Measurements from ENCODE around the gene ASB13. TPM values are rescaled to one million over a fixed set of nuclear protein-coding genes. Genes with fewer than 3 reads are reported as not detected.
A peak's percentile ranks its signal among the peaks of the same experiment; 100 is the strongest.

Gene ASB13
- total RNA-seq, 8 experiments from 2014 or later, result 7.2 to 22.3 (median 10.8) TPM

- ATAC-seq (replicated peaks in 6 of 8), result peak in 3 of 8 experiments; percentile 4
- Histone ChIP-seq H3K27ac (no peak overlapping the region), H3K4me3 (peak overlapping the region; percentile 51 to 87 (median 57)), H3K4me1 (replicated peaks in 1 of 2) (peaks cover 8 to 10% of the 10 kb centered on the region in 2 donors)
- in situ Hi-C loops (cut with MboI; ENCODE audit: low pct_unique_long_range_greater_than_20kb in 2 of 9, low sequenced_read_pairs in 9 of 9, unreplicated experiment in 9 of 9), result no loop called here
- WGBS, 10 experiments, result 0 to 100% (median 44%) methylated on average over 2 to 9 of the region's 9 CpGs; no CpG with 5 or more reads in 1 of the 10 experiments
Measured at GRCh38 chr10:5665373-5666007, 905 bp downstream of the ASB13 start.

- ATAC-seq (replicated peaks in 6 of 8), result no peak
- in situ Hi-C loops (cut with MboI; ENCODE audit: low pct_unique_long_range_greater_than_20kb in 2 of 9, low sequenced_read_pairs in 9 of 9, unreplicated experiment in 9 of 9), result no loop called here
- Histone ChIP-seq H3K27ac (no peak overlapping the region), H3K4me3 (no peak overlapping the region), H3K4me1 (replicated peaks in 1 of 2) (peaks cover 8 to 10% of the 10 kb centered on the region in 2 donors)
- 57 to 100% (median 68%) methylated on average over 1 to 7 of the region's 12 CpGs; no CpG with 5 or more reads in 2 of the 10 experiments for WGBS, 10 experiments
Measured at GRCh38 chr10:5663692-5664427, 2.5 kb downstream of the ASB13 start.

GRCh38 chr10:5662708-5663579 lies 3.5 kb downstream of the ASB13 start:
- 50 to 100% (median 78%) methylated on average over 1 to 9 of the region's 9 CpGs for WGBS, 10 experiments
- ATAC-seq (replicated peaks in 6 of 8), result no peak

GRCh38 chr10:5661043-5661442 lies 5.4 kb downstream of the ASB13 start:
- WGBS, 10 experiments, result 30 to 100% (median 80%) methylated on average over 1 to 3 of the region's 6 CpGs; no CpG with 5 or more reads in 5 of the 10 experiments
- Histone ChIP-seq H3K27ac (no peak overlapping the region), H3K4me3 (no peak overlapping the region), H3K4me1 (replicated peaks in 1 of 2) (peaks cover 4% of the 10 kb centered on the region in 2 donors)
- in situ Hi-C loops (cut with MboI; ENCODE audit: low pct_unique_long_range_greater_than_20kb in 2 of 9, low sequenced_read_pairs in 9 of 9, unreplicated experiment in 9 of 9), result no loop called here
- no peak for ATAC-seq (replicated peaks in 6 of 8)

More at GRCh38 chr10:5662708-5663579, 3.5 kb downstream of the ASB13 start:
- no peak overlapping the region for H3K4me3 ChIP-seq
- peaks cover 8 to 10% of the 10 kb centered on the region in 2 donors for H3K4me1 ChIP-seq (replicated peaks in 1 of 2)
- H3K27ac ChIP-seq, result no peak overlapping the region
- in situ Hi-C loops (cut with MboI; ENCODE audit: low pct_unique_long_range_greater_than_20kb in 2 of 9, low sequenced_read_pairs in 9 of 9, unreplicated experiment in 9 of 9), result no loop called here

GRCh38 chr10:5659702-5660528 lies 6.5 kb downstream of the ASB13 start:
- in situ Hi-C loops (cut with MboI; ENCODE audit: low pct_unique_long_range_greater_than_20kb in 2 of 9, low sequenced_read_pairs in 9 of 9, unreplicated experiment in 9 of 9), result no loop called here
- H3K4me3 ChIP-seq, result no peak overlapping the region
- peaks cover 0 to 9% of the 10 kb centered on the region in 2 donors for H3K4me1 ChIP-seq (replicated peaks in 1 of 2)
- WGBS, 10 experiments, result 0 to 100% (median 62%) methylated on average over 1 to 4 of the region's 16 CpGs; no CpG with 5 or more reads in 1 of the 10 experiments
- H3K27ac ChIP-seq, result no peak overlapping the region
- peak in 6 of 8 experiments; percentile 4 to 74 (median 42) for ATAC-seq (replicated peaks in 6 of 8)

- 70 to 100% (median 85%) methylated on average over 1 to 8 of the region's 20 CpGs; no CpG with 5 or more reads in 3 of the 10 experiments for WGBS, 10 experiments
- Histone ChIP-seq H3K4me3 (no peak overlapping the region), H3K4me1 (replicated peaks in 1 of 2) (peaks cover 0 to 4% of the 10 kb centered on the region in 2 donors), H3K27ac (no peak overlapping the region)
- in situ Hi-C loops (cut with MboI; ENCODE audit: low pct_unique_long_range_greater_than_20kb in 2 of 9, low sequenced_read_pairs in 9 of 9, unreplicated experiment in 9 of 9), result no loop called here
- peak in 5 of 8 experiments; percentile 19 to 40 (median 27) for ATAC-seq (replicated peaks in 6 of 8)
Measured at GRCh38 chr10:5658871-5659618, 7.3 kb downstream of the ASB13 start.

- peaks cover 0 to 4% of the 10 kb centered on the region in 2 donors for H3K4me1 ChIP-seq (replicated peaks in 1 of 2)
- no peak for ATAC-seq (replicated peaks in 6 of 8)
- H3K27ac ChIP-seq, result no peak overlapping the region
- WGBS, 10 experiments, result 79 to 100% (median 95%) methylated on average over 3 to 8 of the region's 8 CpGs; no CpG with 5 or more reads in 1 of the 10 experiments
- H3K4me3 ChIP-seq, result no peak overlapping the region
- in situ Hi-C loops (cut with MboI; ENCODE audit: low pct_unique_long_range_greater_than_20kb in 2 of 9, low sequenced_read_pairs in 9 of 9, unreplicated experiment in 9 of 9), result no loop called here
Measured at GRCh38 chr10:5656737-5657579, 9.4 kb downstream of the ASB13 start.

GRCh38 chr10:5655121-5655520 lies 11.3 kb downstream of the ASB13 start:
- no peak overlapping the region for H3K4me3 ChIP-seq
- no peak overlapping the region for H3K27ac ChIP-seq
- WGBS, 10 experiments, result 50 to 94% (median 78%) methylated on average over 1 to 3 of the region's 3 CpGs; no CpG with 5 or more reads in 5 of the 10 experiments

GRCh38 chr10:5654218-5654755 lies 12.1 kb downstream of the ASB13 start:
- H3K27ac ChIP-seq, result no peak overlapping the region
- WGBS, 10 experiments, result 60 to 100% (median 88%) methylated on average over 1 to 9 of the region's 10 CpGs; no CpG with 5 or more reads in 2 of the 10 experiments
- ATAC-seq (replicated peaks in 6 of 8), result no peak
- H3K4me3 ChIP-seq, result no peak overlapping the region
- peaks cover 0 to 4% of the 10 kb centered on the region in 2 donors for H3K4me1 ChIP-seq (replicated peaks in 1 of 2)
- in situ Hi-C loops (cut with MboI; ENCODE audit: low pct_unique_long_range_greater_than_20kb in 2 of 9, low sequenced_read_pairs in 9 of 9, unreplicated experiment in 9 of 9), result no loop called here

More at GRCh38 chr10:5655121-5655520, 11.3 kb downstream of the ASB13 start:
- peaks cover 0 to 4% of the 10 kb centered on the region in 2 donors for H3K4me1 ChIP-seq (replicated peaks in 1 of 2)
- in situ Hi-C loops (cut with MboI; ENCODE audit: low pct_unique_long_range_greater_than_20kb in 2 of 9, low sequenced_read_pairs in 9 of 9, unreplicated experiment in 9 of 9), result no loop called here
- no peak for ATAC-seq (replicated peaks in 6 of 8)

GRCh38 chr10:5652746-5653145 lies 13.6 kb downstream of the ASB13 start:
- peaks cover 0 to 4% of the 10 kb centered on the region in 2 donors for H3K4me1 ChIP-seq (replicated peaks in 1 of 2)
- no peak overlapping the region for H3K27ac ChIP-seq
- no peak overlapping the region for H3K4me3 ChIP-seq
- in situ Hi-C loops (cut with MboI; ENCODE audit: low pct_unique_long_range_greater_than_20kb in 2 of 9, low sequenced_read_pairs in 9 of 9, unreplicated experiment in 9 of 9), result no loop called here
- WGBS, 10 experiments, result 80 to 82% methylated on average over 2 to 5 of the region's 14 CpGs; no CpG with 5 or more reads in 8 of the 10 experiments
- no peak for ATAC-seq (replicated peaks in 6 of 8)

GRCh38 chr10:5651388-5651764 lies 15.0 kb downstream of the ASB13 start:
- 73 to 100% (median 95%) methylated on average over 1 to 8 of the region's 11 CpGs; no CpG with 5 or more reads in 3 of the 10 experiments for WGBS, 10 experiments
- ATAC-seq (replicated peaks in 6 of 8), result no peak
- Histone ChIP-seq H3K27ac (no peak overlapping the region), H3K4me1 (replicated peaks in 1 of 2) (peaks cover 0 to 4% of the 10 kb centered on the region in 2 donors), H3K4me3 (no peak overlapping the region)
- in situ Hi-C loops (cut with MboI; ENCODE audit: low pct_unique_long_range_greater_than_20kb in 2 of 9, low sequenced_read_pairs in 9 of 9, unreplicated experiment in 9 of 9), result no loop called here

Measured in motor neuron (in vitro differentiated cells).